Activated naive CD4-positive, alpha-beta T cell treated with anti-CD3 and anti-CD28 coated beads, Interleukin-2, amount 10 ng/mL, durations not matched to agents 7 days and 5 days (primary cell): ENCODE measurements around the gene IL6R.
"Not testable (repeated sequence)": the region's sequence is repeated elsewhere in the genome, so short reads cannot be mapped to it uniquely, and the experiment has no call there.

ENCODE experiments used
- CTCF ChIA-PET: fragments of 350-600 bp; sonication (Branson Sonifier 250); formaldehyde crosslinking; loops from one replicate; lab custom pipeline; 2021; ENCODE audit warnings: antibody characterized with exemption; lab: Charles Lee
- DNase-seq: peaks from one replicate; pipeline ENCODE4 v3.0.0-alpha.2; 2020
- H3K27ac Mint-ChIP-seq: one replicate; pipeline ENCODE4 v1.8.0; 2021; ENCODE audit warnings: mild to moderate bottlenecking, moderate library complexity, mixed read lengths
- H3K27me3 Mint-ChIP-seq: one replicate; pipeline ENCODE4 v1.8.0; 2021; ENCODE audit warnings: mild to moderate bottlenecking, mixed read lengths
- H3K36me3 Mint-ChIP-seq: one replicate; pipeline ENCODE4 v1.8.0; 2021; ENCODE audit warnings: mixed read lengths
- H3K4me1 Mint-ChIP-seq: one replicate; pipeline ENCODE4 v1.8.0; 2021; ENCODE audit warnings: mixed read lengths
- H3K4me3 Mint-ChIP-seq: one replicate; pipeline ENCODE4 v1.8.0; 2021; ENCODE audit warnings: mild to moderate bottlenecking, moderate library complexity, mixed read lengths
- H3K9me3 Mint-ChIP-seq: one replicate; pipeline ENCODE4 v1.8.0; 2021; ENCODE audit warnings: mixed read lengths

The IL6R gene

DNA sequence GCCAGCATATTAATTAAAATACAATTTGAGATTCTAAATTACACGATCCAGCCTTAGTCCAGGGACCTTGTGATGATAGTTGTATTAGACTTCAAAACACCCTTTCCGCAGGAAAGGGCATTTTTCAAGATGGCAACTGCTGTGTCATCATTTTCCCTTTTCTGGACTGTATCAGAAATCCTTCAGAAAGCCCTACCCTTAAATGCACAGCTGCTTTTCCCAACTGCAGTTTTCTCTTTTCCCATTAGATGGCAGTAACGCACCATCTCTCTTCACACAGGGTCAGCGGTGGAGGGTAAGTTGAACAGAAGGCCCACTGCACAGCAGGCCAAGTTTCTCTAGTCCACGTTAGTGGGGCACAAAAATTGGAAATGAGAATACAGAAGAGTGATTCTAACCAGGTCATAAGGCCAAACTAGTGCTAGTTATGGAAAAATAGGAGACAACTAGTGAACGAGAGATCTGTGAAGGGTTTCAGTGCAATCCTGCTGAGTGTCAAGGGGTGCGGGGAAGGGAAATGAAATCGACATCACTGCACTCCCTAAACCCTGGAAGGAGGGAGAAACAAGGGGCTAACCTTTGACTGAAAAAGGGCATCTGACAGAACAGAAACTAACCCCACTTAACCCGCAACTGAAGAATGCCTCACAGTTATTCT, 74.8 kb downstream of the IL6R start:
- Mint-ChIP-seq H3K36me3 (no peaks in the 10 kb centered on the region), H3K4me3 (no peak overlapping the region), H3K9me3 (no peaks in the 10 kb centered on the region), H3K27me3 (peaks cover 23% of the 10 kb centered on the region), H3K4me1 (peaks cover 17% of the 10 kb centered on the region), H3K27ac (no peak overlapping the region)
- CTCF ChIA-PET = interaction anchor here (0.6 to 5.5 kb wide), 31 partner anchors 9 to 605 kb away, joined by 3 to 128 read pairs (median 6); no protein-coding TSS in a partner anchor
- peak; percentile 66 for DNase-seq

DNA sequence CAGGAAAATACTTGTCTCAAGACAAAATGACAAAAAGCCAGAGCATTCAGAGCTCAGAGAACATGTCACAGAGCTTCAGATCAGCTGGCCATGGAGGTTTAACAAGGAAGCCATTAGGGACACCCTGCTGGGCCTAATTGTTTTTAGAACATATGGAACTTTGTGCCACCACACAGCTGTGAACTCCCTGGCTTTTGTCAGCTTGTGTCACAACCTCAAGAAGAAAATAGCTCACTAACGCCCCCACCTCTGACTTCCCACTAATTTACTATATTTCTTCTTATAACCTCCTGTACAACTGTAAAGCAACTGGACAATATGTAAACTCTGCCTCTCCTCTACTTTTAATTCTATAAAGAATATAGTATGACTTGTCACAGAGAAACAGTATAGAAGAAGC, 75.9 kb downstream of the IL6R start:
- no peaks in the 10 kb centered on the region for H3K36me3 Mint-ChIP-seq
- no peak for DNase-seq
- H3K27ac Mint-ChIP-seq = no peak overlapping the region
- peaks cover 17% of the 10 kb centered on the region for H3K4me1 Mint-ChIP-seq
- CTCF ChIA-PET = interaction anchor here (0.7 to 5.5 kb wide), 21 partner anchors 8 to 562 kb away, joined by 3 to 128 read pairs (median 4); partner anchors contain the start of gene PMVK
- no peaks in the 10 kb centered on the region for H3K9me3 Mint-ChIP-seq
- peaks cover 32% of the 10 kb centered on the region for H3K27me3 Mint-ChIP-seq
- no peak overlapping the region for H3K4me3 Mint-ChIP-seq

GRCh38 chr1:154483941-154484803, 79.0 kb downstream of the IL6R start:
- Mint-ChIP-seq H3K4me3 (no peak overlapping the region), H3K27me3 (peaks cover 43% of the 10 kb centered on the region), H3K27ac (no peak overlapping the region), H3K36me3 (no peaks in the 10 kb centered on the region), H3K9me3 (no peaks in the 10 kb centered on the region), H3K4me1 (peaks cover 4% of the 10 kb centered on the region)
- DNase-seq = no peak
- CTCF ChIA-PET = interaction anchor here (1.1 to 5.5 kb wide), 3 partner anchors 63 to 81 kb away, joined by 3 to 128 read pairs (median 6); no protein-coding TSS in a partner anchor

GRCh38 chr1:154485106-154485505, 80.0 kb downstream of the IL6R start:
- H3K27me3 Mint-ChIP-seq = peaks cover 44% of the 10 kb centered on the region
- DNase-seq = no peak
- CTCF ChIA-PET = interaction anchor here (1.1 to 1.2 kb wide), 3 partner anchors 62 to 82 kb away, joined by 3 to 6 read pairs (median 3); no protein-coding TSS in a partner anchor
- H3K36me3 Mint-ChIP-seq = no peaks in the 10 kb centered on the region
- no peak overlapping the region for H3K4me3 Mint-ChIP-seq
- H3K27ac Mint-ChIP-seq = no peak overlapping the region
- H3K4me1 Mint-ChIP-seq = no peaks in the 10 kb centered on the region
- no peaks in the 10 kb centered on the region for H3K9me3 Mint-ChIP-seq

DNA sequence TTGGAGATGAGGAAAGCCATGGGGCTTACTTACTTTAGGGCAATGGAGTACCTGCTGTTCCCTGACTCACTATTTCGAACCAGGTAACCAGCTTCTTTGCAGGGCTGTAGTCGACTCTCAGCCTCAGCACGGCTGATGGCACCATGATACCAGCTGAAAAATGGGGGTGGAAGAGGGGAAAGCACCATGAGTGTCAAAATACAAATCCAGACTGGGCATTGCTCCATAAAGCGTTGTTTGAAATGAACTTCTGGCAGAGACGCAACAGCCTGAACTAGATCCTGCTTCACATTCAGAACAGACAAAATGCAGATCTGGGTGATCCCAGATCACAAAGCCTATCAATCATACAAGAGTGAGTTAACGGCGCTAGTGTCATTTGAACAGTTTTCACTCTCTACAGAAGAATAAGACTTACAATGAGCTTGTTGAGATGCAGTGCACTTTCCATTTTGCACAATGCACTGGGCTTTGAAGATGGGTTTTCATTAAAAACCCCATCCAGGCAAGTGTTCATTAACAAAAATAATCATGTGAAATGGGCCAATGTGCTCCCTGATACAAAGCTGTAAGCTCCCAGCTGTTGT, 80.9 kb downstream of the IL6R start:
- H3K4me3 Mint-ChIP-seq = no peak overlapping the region
- no peaks in the 10 kb centered on the region for H3K36me3 Mint-ChIP-seq
- no peak overlapping the region for H3K27ac Mint-ChIP-seq
- CTCF ChIA-PET = interaction anchor here (1.2 kb wide), 1 partner anchor 61 kb away, joined by 3 read pairs; no protein-coding TSS in a partner anchor
- DNase-seq = no peak
- peaks cover 49% of the 10 kb centered on the region for H3K27me3 Mint-ChIP-seq
- H3K9me3 Mint-ChIP-seq = no peaks in the 10 kb centered on the region
- no peaks in the 10 kb centered on the region for H3K4me1 Mint-ChIP-seq

- CTCF ChIA-PET, DNase-seq, H3K9me3 Mint-ChIP-seq, H3K4me1 Mint-ChIP-seq, H3K36me3 Mint-ChIP-seq, H3K4me3 Mint-ChIP-seq, H3K27ac Mint-ChIP-seq: not testable (repeated sequence)
- peaks cover 55% of the 10 kb centered on the region for H3K27me3 Mint-ChIP-seq
Observed at GRCh38 chr1:154486756-154487155, 81.6 kb downstream of the IL6R start.

DNA sequence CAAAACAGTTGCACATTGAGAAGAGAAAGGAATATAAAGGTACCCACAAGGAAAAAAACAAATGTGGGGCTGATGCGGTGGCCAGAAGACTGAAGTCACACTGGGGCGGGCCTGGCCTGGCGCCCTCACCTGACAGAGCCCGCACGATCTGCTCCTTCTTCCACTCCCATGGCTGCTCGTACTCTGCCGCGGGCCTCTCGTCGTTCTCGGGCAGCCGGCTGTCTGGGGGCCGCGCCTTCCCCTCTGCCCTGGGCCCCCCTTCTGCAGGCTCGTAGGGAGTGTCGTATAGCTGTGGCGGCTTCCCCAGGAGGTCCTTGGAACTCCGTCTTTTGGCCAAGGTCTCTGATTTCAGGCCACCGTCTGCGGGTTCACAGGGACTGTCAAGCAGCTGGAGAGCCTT, 83.8 kb downstream of the IL6R start:
- peaks cover 55% of the 10 kb centered on the region for H3K27me3 Mint-ChIP-seq
- DNase-seq = no peak
- H3K27ac Mint-ChIP-seq = no peak overlapping the region
- CTCF ChIA-PET = interaction anchor here (0.6 to 1.8 kb wide), 2 partner anchors 8 to 929 kb away, joined by 4 to 7 read pairs; no protein-coding TSS in a partner anchor
- H3K4me3 Mint-ChIP-seq = no peak overlapping the region
- no peaks in the 10 kb centered on the region for H3K9me3 Mint-ChIP-seq
- H3K36me3 Mint-ChIP-seq = no peaks in the 10 kb centered on the region
- H3K4me1 Mint-ChIP-seq = peaks cover 23% of the 10 kb centered on the region

DNA sequence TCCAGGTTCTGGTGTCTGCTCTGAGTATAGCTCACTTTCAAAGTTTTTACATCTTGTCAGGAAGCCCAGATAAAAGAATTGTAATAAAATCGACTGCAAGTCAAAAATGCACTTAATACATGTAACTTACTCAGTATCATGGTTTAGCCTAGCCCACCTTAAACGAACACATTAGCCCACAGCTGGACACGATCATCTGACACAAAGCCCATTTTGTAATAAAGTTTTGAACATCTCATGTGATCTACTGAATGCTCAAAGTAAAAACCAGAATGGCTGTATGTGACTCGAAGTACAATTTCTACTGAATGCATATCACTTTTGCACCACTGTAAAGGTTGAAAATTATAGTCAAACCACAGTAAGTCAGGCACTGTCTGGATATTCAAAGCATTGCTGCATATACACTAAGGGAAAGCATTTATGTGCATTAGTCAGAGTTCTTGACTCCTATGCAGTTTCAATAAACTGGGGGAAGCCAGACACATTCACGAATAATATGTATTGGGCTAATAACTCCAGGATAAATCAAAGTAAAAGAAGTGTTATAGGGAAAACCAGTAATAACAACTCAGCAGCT, 84.6 kb downstream of the IL6R start:
- Mint-ChIP-seq H3K27ac (no peak overlapping the region), H3K27me3 (peaks cover 46% of the 10 kb centered on the region), H3K4me1 (peaks cover 24% of the 10 kb centered on the region), H3K4me3 (no peak overlapping the region), H3K9me3 (no peaks in the 10 kb centered on the region), H3K36me3 (no peaks in the 10 kb centered on the region)
- DNase-seq = no peak
- CTCF ChIA-PET = interaction anchor here (0.6 to 1.8 kb wide), 3 partner anchors 9 to 930 kb away, joined by 4 to 7 read pairs (median 4); no protein-coding TSS in a partner anchor

- peaks cover 24% of the 10 kb centered on the region for H3K4me1 Mint-ChIP-seq
- no peaks in the 10 kb centered on the region for H3K36me3 Mint-ChIP-seq
- CTCF ChIA-PET = interaction anchor here (1.0 to 1.1 kb wide), 2 partner anchors 9 to 56 kb away, joined by 3 to 4 read pairs; no protein-coding TSS in a partner anchor
- H3K27ac Mint-ChIP-seq = no peak overlapping the region
- H3K9me3 Mint-ChIP-seq = no peaks in the 10 kb centered on the region
- H3K4me3 Mint-ChIP-seq = no peak overlapping the region
- no peak for DNase-seq
- H3K27me3 Mint-ChIP-seq = peaks cover 41% of the 10 kb centered on the region
Observed at GRCh38 chr1:154490317-154490716, 85.2 kb downstream of the IL6R start.

DNA sequence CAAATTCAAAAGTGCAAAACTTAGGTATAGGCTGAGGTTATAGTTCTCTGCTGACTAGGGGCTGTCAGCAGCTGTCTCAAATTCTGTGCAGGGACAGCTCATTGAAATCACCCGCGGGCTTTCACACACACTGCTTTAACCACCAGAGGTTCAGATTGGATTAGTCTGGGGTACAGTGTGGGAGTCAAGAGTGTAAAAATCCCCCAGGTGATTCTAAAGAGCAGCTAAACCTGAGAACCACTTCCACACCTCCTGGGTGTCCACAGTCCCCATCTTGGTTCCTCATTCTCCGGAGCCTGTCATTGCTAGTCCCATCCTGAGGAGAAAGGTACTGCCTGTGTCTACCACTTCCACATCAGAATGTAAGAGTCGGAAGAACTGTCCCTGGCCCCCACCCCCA, 87.0 kb downstream of the IL6R start:
- Mint-ChIP-seq H3K9me3 (no peaks in the 10 kb centered on the region), H3K27ac (no peak overlapping the region), H3K4me1 (peaks cover 39% of the 10 kb centered on the region), H3K36me3 (no peaks in the 10 kb centered on the region), H3K27me3 (peaks cover 35% of the 10 kb centered on the region), H3K4me3 (no peak overlapping the region)
- CTCF ChIA-PET = interaction anchor here (1.2 to 1.3 kb wide), 2 partner anchors 12 to 54 kb away, joined by 3 read pairs; no protein-coding TSS in a partner anchor
- DNase-seq = no peak

DNA sequence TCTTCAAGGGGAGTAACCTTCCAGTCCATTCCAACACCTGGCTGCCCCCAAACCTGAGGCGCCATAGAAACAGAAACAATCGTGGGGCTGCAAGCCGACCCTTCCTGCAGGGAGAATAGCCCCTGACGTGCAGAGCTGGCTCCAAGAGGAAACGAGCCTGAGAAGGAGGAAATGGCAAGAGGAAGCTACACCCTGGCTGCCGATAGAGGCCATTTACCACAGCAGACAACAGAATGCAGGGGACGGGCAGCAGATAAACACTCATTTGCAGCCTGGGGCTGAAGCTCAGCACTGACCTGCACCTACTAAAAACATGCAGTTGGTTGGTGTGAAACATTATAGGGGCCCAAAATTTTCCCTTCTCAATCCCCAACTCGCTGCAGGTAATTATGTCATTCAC, 88.1 kb downstream of the IL6R start:
- H3K27ac Mint-ChIP-seq = no peak overlapping the region
- CTCF ChIA-PET = interaction anchor here (1.7 kb wide), 1 partner anchor 88 kb away, joined by 3 read pairs; no protein-coding TSS in a partner anchor
- H3K27me3 Mint-ChIP-seq = peaks cover 36% of the 10 kb centered on the region

GRCh38 chr1:154495496-154496273, 90.5 kb downstream of the IL6R start:
- peaks cover 40% of the 10 kb centered on the region for H3K4me1 Mint-ChIP-seq
- no peak for DNase-seq
- no peaks in the 10 kb centered on the region for H3K36me3 Mint-ChIP-seq
- H3K9me3 Mint-ChIP-seq = no peaks in the 10 kb centered on the region
- H3K27ac Mint-ChIP-seq = no peak overlapping the region
- peaks cover 44% of the 10 kb centered on the region for H3K27me3 Mint-ChIP-seq
- H3K4me3 Mint-ChIP-seq = no peak overlapping the region
- CTCF ChIA-PET = interaction anchor here (2.0 kb wide), 1 partner anchor 16 kb away, joined by 7 read pairs; no protein-coding TSS in a partner anchor

More for the DNA sequence above, 88.1 kb downstream of the IL6R start:
- Mint-ChIP-seq H3K4me3 (peak overlapping the region; percentile 32), H3K36me3 (no peaks in the 10 kb centered on the region), H3K4me1 (peaks cover 40% of the 10 kb centered on the region), H3K9me3 (no peaks in the 10 kb centered on the region)
- peak; percentile 45 for DNase-seq

DNA sequence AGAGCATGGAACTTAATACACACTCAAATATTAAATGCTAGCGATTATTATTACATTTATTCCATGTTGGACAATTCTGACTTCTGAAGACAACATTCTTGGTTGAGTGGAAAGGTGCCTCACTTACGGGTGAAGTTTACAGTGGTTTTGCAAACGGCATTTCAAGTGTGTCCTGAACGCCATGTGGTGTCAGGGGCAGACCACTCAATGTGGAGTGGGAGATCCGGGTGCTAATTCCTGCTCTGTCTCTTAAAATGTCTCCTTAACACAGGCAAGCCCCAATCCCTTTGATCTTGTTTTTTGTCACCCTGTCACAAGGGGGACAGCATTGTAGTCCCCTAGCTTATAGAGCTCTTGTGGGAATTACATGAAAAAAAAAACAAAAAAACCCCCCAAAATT, 91.2 kb downstream of the IL6R start:
- no peak overlapping the region for H3K4me3 Mint-ChIP-seq
- H3K4me1 Mint-ChIP-seq = peaks cover 43% of the 10 kb centered on the region
- H3K9me3 Mint-ChIP-seq = no peaks in the 10 kb centered on the region
- DNase-seq = no peak
- H3K36me3 Mint-ChIP-seq = peaks cover 2% of the 10 kb centered on the region
- no peak overlapping the region for H3K27ac Mint-ChIP-seq
- peaks cover 47% of the 10 kb centered on the region for H3K27me3 Mint-ChIP-seq
- CTCF ChIA-PET = interaction anchor here (2.0 kb wide), 1 partner anchor 17 kb away, joined by 7 read pairs; no protein-coding TSS in a partner anchor
